ENCODE measurements around the gene CBARP. TPM values are rescaled to one million over a fixed set of nuclear protein-coding genes. Genes with fewer than 3 reads are reported as not detected.

CBARP gene
- total RNA-seq, 3 donors from 2014 or later = 0.29 to 1.2 (median 0.39) TPM

- ATAC-seq (peak; percentile 0), DNase-seq (peak in 1 of 3 donors; percentile 80)
- TF ChIP-seq CTCF (IDR thresholded peaks at IDR 0.05) = no peak
- peaks cover 56% of the 10 kb centered on the region for H3K4me1 ChIP-seq (ENCODE audit: low read depth)
- no peaks in the 10 kb centered on the region for H3K9me3 ChIP-seq
- intact Hi-C loops (cut with DNase I, micrococcal nuclease) = no loop called here
- peaks cover 9% of the 10 kb centered on the region for H3K36me3 ChIP-seq (ENCODE audit: low read depth)
- no peak overlapping the region for H3K4me3 ChIP-seq
These were observed 15.8 kb upstream of the CBARP start for GRCh38 chr19:1253514-1254080.

DNA sequence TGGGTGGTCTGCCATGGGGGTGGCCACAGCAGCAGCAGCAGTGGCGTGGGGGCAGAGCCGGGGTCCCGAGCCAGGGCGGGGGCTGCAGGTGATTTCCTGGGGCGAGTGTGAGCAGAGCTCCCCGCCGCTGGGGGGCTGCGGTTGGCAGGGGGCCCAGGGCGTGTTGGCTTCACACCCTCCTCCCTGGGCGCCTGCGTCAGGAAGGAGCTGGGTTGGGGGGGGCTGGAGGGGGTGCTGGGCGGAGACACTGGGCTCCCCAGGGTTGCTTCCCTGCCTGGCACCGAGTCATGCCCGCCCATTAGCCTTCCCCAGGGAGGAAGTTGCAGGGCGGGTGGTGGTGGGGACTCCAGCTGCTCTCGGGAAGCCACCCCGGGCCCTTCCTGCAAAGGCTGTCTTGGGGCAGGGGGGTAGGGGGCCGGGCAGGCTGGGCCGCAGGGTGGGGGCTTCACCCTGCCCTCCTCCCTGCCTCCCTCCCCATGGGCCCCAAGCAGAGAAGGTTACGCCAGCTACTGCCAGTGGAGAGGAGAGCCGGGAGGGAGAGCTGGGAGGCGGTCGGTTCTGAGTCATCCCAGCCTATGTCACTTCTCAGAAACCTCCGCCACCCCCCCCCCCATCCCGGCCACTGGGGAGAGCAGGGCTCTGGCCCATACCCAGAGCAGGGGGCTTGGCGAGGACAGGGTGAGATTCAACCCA, 15.2 kb upstream of the CBARP start:
- peak; percentile 88 to 96 (median 91) for DNase-seq
- no peak for TF ChIP-seq CTCF (IDR thresholded peaks at IDR 0.05)
- intact Hi-C loops (cut with DNase I, micrococcal nuclease) = no loop called here
- peak; percentile 39 for ATAC-seq
- peaks cover 9% of the 10 kb centered on the region for H3K36me3 ChIP-seq (ENCODE audit: low read depth)
- no peak overlapping the region for H3K4me3 ChIP-seq
- no peaks in the 10 kb centered on the region for H3K9me3 ChIP-seq
- H3K4me1 ChIP-seq (ENCODE audit: low read depth) = peaks cover 54% of the 10 kb centered on the region

GRCh38 chr19:1252221-1252820, 14.5 kb upstream of the CBARP start:
- intact Hi-C loops (cut with DNase I, micrococcal nuclease) = no loop called here
- Histone ChIP-seq H3K4me3 (no peak overlapping the region), H3K4me1 (ENCODE audit: low read depth) (peaks cover 54% of the 10 kb centered on the region), H3K9me3 (no peaks in the 10 kb centered on the region), H3K36me3 (ENCODE audit: low read depth) (peaks cover 9% of the 10 kb centered on the region)
- ATAC-seq (peak; percentile 7), DNase-seq (peak; percentile 81 to 92 (median 88))
- TF ChIP-seq CTCF (IDR thresholded peaks at IDR 0.05) = no peak

GRCh38 chr19:1251330-1252220, 13.8 kb upstream of the CBARP start:
- ATAC-seq = peak; percentile 2
- intact Hi-C loops (cut with DNase I, micrococcal nuclease) = no loop called here
- Histone ChIP-seq H3K4me3 (peak overlapping the region; percentile 56), H3K36me3 (ENCODE audit: low read depth) (peaks cover 9% of the 10 kb centered on the region), H3K4me1 (ENCODE audit: low read depth) (peaks cover 56% of the 10 kb centered on the region), H3K9me3 (no peaks in the 10 kb centered on the region)
- peak; percentile 83 to 92 (median 85) for DNase-seq
- no peak for TF ChIP-seq CTCF (IDR thresholded peaks at IDR 0.05)

DNA sequence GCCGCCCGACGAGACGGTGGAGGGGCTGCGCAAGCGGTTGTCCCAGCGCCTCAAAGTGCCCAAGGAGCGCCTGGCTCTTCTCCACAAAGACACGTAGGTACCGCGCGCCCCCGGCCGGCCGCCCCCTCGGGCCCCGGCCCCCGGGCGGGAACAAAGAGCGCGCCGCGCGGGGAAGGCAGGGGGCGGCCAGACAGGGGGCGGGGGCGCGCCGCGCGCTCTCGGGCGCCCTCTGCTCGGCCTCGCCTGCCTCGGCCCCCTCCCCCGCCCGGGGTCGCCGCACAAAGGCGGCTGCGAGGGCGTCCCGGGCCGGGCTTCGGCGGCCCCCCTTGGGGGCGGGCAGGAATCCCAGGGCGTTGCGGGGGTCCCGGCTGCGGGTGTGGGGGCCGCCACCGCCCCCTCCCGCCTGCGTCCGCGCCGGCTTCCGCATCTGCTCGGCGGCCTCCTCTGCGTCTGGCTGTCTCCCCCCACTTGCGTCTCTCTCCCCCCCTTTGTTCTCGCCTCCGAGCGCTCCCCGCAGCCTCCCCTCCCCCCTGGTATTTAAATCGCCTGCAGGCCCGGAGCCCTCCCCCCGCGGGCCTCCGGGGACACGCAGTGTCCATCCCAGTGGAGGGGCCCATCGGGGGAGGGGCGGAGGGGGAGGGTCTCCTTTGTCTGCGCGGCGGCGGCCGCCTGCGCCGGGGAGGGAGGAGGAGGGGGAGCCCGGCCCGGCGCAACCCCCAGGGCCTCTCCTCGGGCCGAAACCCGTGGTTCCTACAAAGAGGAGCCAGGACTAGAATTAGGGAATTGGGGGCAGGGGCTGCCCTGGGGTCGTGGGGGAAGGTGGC, 12.8 kb upstream of the CBARP start:
- ATAC-seq (no peak), DNase-seq (peak; percentile 70 to 87 (median 75))
- intact Hi-C loops (cut with DNase I, micrococcal nuclease) = no loop called here
- no peaks in the 10 kb centered on the region for H3K9me3 ChIP-seq
- peaks cover 7% of the 10 kb centered on the region for H3K36me3 ChIP-seq (ENCODE audit: low read depth)
- H3K4me3 ChIP-seq = peak overlapping the region; percentile 56
- TF ChIP-seq CTCF (IDR thresholded peaks at IDR 0.05) = no peak
- peaks cover 60% of the 10 kb centered on the region for H3K4me1 ChIP-seq (ENCODE audit: low read depth)
